SU-DHL-6 (cell line): ENCODE data around the gene TMPO.

ENCODE experiments used
- CTCF ChIP-seq: fragments of 200-600 bp; sonication (generic); IDR thresholded peaks from one replicate; pipeline ENCODE4 v1.5.1; 2017; ENCODE audit warnings: antibody characterized with exemption, mild to moderate bottlenecking, low read length, moderate library complexity; ENCODE audit not compliant: insufficient read depth, poor library complexity, severe bottlenecking
- EZH2phosphoT487 ChIP-seq: fragments of 200-600 bp; sonication (generic), shearing (Covaris generic); conservative IDR thresholded peaks from 2 replicates; pipeline ENCODE4 v1.6.1; 2018; ENCODE audit warnings: mild to moderate bottlenecking, antibody characterized with exemption, low read length, moderate library complexity, mixed read lengths

- no peak for TF ChIP-seq CTCF
- TF ChIP-seq EZH2phosphoT487, result no peak
Observed at GRCh38 chr12:98471085-98471484, 44.3 kb upstream of the TMPO start.
